CD8-positive, alpha-beta memory T cell (primary cell): ENCODE results near the gene B2M. TPM values are rescaled to one million over a fixed set of nuclear protein-coding genes. Genes with fewer than 3 reads are reported as not detected.
A peak's percentile ranks its signal among the peaks of the same experiment; 100 is the strongest.

Experiments used
- CTCF ChIA-PET: fragments of 350-600 bp; sonication (Branson Sonifier 250); formaldehyde crosslinking; loops from one replicate; lab custom pipeline; 2021; ENCODE audit warnings: antibody characterized with exemption; lab: Charles Lee
- POLR2A ChIA-PET: fragments of 350-600 bp; sonication (Branson Sonifier 250); formaldehyde crosslinking; loops from one replicate; lab custom pipeline; 2021; ENCODE audit warnings: antibody characterized with exemption; lab: Charles Lee
- DNase-seq, 5 donors: peaks; one replicate each; pipeline versions ENCODE4 v3.0.0 to v3.0.0-alpha.2; 2020 to 2022; ENCODE audit warnings: mixed read lengths in 1 of 5
- H3K27ac ChIP-seq: one replicate; pipeline ENCODE4 v1.7.0; 2013; ENCODE audit warnings: low read depth, mild to moderate bottlenecking, low read length, moderate library complexity
- H3K27me3 ChIP-seq: 2 replicates; pipeline ENCODE4 v1.7.0; 2013; ENCODE audit warnings: low read length, mild to moderate bottlenecking; ENCODE audit not compliant: insufficient read depth, poor library complexity, severe bottlenecking
- H3K36me3 ChIP-seq: 2 replicates; pipeline ENCODE4 v1.7.0; 2013; ENCODE audit warnings: mild to moderate bottlenecking, low read length, moderate library complexity; ENCODE audit not compliant: insufficient read depth
- H3K4me1 ChIP-seq: 2 replicates; pipeline ENCODE4 v1.7.0; 2013; ENCODE audit warnings: mild to moderate bottlenecking, low read length, moderate library complexity; ENCODE audit not compliant: insufficient read depth
- H3K4me3 ChIP-seq: 2 replicates; pipeline ENCODE4 v1.7.0; 2013; ENCODE audit warnings: mild to moderate bottlenecking, low read length
- H3K9me3 ChIP-seq: 2 replicates; pipeline ENCODE4 v1.7.0; 2013; ENCODE audit warnings: mild to moderate bottlenecking, low read length
- H3K27ac Mint-ChIP-seq, 8 donors: one replicate each; pipeline ENCODE4 v1.8.0; 2020 to 2021; ENCODE audit warnings: mixed read lengths in 8 of 8, mild to moderate bottlenecking in 6 of 8, inconsistent platforms in 3 of 8, moderate library complexity in 3 of 8
- H3K27me3 Mint-ChIP-seq, 2 donors: one replicate each; pipeline ENCODE4 v1.8.0; 2020 to 2021; ENCODE audit warnings: mixed read lengths in 2 of 2, mild to moderate bottlenecking in 1 of 2, moderate library complexity in 1 of 2
- H3K36me3 Mint-ChIP-seq, 3 donors: one replicate each; pipeline ENCODE4 v1.8.0; 2020 to 2021; ENCODE audit warnings: mixed read lengths in 3 of 3, inconsistent platforms in 1 of 3, mild to moderate bottlenecking in 1 of 3
- H3K4me1 Mint-ChIP-seq, 3 donors: one replicate each; pipeline ENCODE4 v1.8.0; 2020 to 2021; ENCODE audit warnings: mixed read lengths in 3 of 3, inconsistent platforms in 1 of 3, mild to moderate bottlenecking in 1 of 3
- H3K4me3 Mint-ChIP-seq, 7 donors: one replicate each; pipeline ENCODE4 v1.8.0; 2020 to 2021; ENCODE audit warnings: mixed read lengths in 7 of 7, mild to moderate bottlenecking in 6 of 7, moderate library complexity in 4 of 7, inconsistent platforms in 2 of 7
- H3K9me3 Mint-ChIP-seq, 5 donors: one replicate each; pipeline ENCODE4 v1.8.0; 2020 to 2022; ENCODE audit warnings: mixed read lengths in 5 of 5, mild to moderate bottlenecking in 3 of 5, moderate library complexity in 2 of 5, inconsistent platforms in 1 of 5
- polyA plus RNA-seq: library from polyadenylated mRNA; unstranded; fragments of 300-500 nt; fragmentation: Illumina TruSeq; gene quantifications from one replicate; pipeline ENCODE4 v1.2.3, GENCODE V29; 2021
- total RNA-seq, 2 experiments: library from RNA; stranded (reverse); gene quantifications; one replicate each; pipeline ENCODE4 v1.2.3, GENCODE V29; 2021

B2M gene
- total and polyA plus RNA-seq, 3 experiments from 2014 or later, result 4,597 to 38,920 (median 4,837) TPM

DNA sequence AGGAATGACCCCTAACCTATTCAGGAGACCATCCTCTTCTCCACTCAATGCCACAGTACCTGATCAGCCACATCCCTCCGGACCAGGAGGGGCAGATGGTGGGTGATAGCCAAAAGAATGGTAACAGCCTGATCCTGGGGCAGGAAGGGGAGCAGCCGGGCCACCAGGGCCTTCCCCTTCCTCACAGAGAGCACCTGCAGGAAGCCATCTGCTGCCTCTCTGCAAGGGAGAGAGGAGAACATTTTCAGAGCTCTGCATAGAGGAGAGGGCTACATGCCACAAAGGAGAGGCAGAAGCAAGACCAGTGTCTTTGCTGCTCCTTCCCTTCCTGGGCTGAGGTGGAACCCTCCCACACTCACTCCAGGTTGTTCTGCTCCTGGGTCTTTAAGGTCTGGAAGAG lies 42.4 kb upstream of the B2M start:
- Mint-ChIP-seq H3K4me1 (peaks cover 73 to 95% (median 90%) of the 10 kb centered on the region in 3 donors), H3K9me3 (no peaks in the 10 kb centered on the region), H3K4me3 (peak overlapping the region in 1 of 7 donors; percentile 84), H3K27me3 (no peaks in the 10 kb centered on the region), H3K36me3 (peaks cover 7 to 12% (median 12%) of the 10 kb centered on the region in 3 donors), H3K27ac (peak overlapping the region in 7 of 8 donors; percentile 54 to 98 (median 90))
- no peak overlapping the region for H3K27ac ChIP-seq
- no peaks in the 10 kb centered on the region for H3K9me3 ChIP-seq
- ChIA-PET CTCF (interaction anchor here (1.6 to 13.5 kb wide), 3 partner anchors 14 to 63 kb away, joined by 5 to 478 read pairs (median 271); partner anchors contain the start of genes B2M, PATL2 and TRIM69), POLR2A (interaction anchor here (1.1 to 14.4 kb wide), 2 partner anchors 49 to 62 kb away, joined by 5 to 604 read pairs; partner anchors contain the start of genes B2M and PATL2)
- no peak for DNase-seq
- no peaks in the 10 kb centered on the region for H3K36me3 ChIP-seq
- no peak overlapping the region for H3K4me3 ChIP-seq
- H3K27me3 ChIP-seq, result no peaks in the 10 kb centered on the region
- peaks cover 90% of the 10 kb centered on the region for H3K4me1 ChIP-seq

GRCh38 chr15:44670087-44670950 lies 41.0 kb upstream of the B2M start:
- peak overlapping the region in 2 of 7 donors; percentile 3 to 13 for H3K4me3 Mint-ChIP-seq
- ChIA-PET POLR2A (interaction anchor here (0.7 to 14.4 kb wide), 3 partner anchors 18 to 61 kb away, joined by 5 to 604 read pairs (median 9); partner anchors contain the start of genes B2M and PATL2), CTCF (interaction anchor here (1.6 to 13.5 kb wide), 3 partner anchors 13 to 61 kb away, joined by 5 to 478 read pairs (median 271); partner anchors contain the start of genes B2M, PATL2 and TRIM69)
- H3K4me1 Mint-ChIP-seq, result peaks cover 75 to 93% (median 93%) of the 10 kb centered on the region in 3 donors
- H3K4me3 ChIP-seq, result no peak overlapping the region
- peak overlapping the region; percentile 56 to 92 (median 77) for H3K27ac Mint-ChIP-seq
- H3K4me1 ChIP-seq, result peaks cover 88% of the 10 kb centered on the region
- no peaks in the 10 kb centered on the region for H3K36me3 ChIP-seq
- H3K27ac ChIP-seq, result no peak overlapping the region
- H3K9me3 ChIP-seq, result no peaks in the 10 kb centered on the region
- H3K9me3 Mint-ChIP-seq, result peaks cover 0 to 2% (median 0%) of the 10 kb centered on the region in 5 donors
- DNase-seq, result no peak
- H3K27me3 ChIP-seq, result no peaks in the 10 kb centered on the region
- peaks cover 10 to 12% (median 12%) of the 10 kb centered on the region in 3 donors for H3K36me3 Mint-ChIP-seq
- no peaks in the 10 kb centered on the region for H3K27me3 Mint-ChIP-seq

DNA sequence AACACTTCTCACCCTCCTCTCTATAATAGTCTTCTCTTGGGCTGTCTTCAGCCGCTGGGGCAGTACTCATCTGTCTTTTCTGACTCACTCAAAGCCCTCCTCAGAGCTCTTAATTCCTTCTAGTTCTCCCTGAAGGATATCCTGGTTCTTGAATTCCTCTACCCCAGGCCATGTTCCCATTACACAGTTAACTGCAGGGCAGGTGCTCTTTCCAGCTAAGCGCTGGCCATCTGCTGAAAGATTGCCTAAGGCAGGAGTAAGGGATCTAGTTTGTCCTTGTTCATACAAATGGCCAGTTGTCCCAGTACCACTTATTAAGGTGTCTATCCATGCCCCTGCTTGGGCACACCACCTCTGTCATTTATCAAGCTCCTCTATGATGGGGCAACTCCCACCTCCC lies 37.7 kb upstream of the B2M start:
- Histone ChIP-seq H3K9me3 (no peaks in the 10 kb centered on the region), H3K4me3 (no peak overlapping the region), H3K36me3 (no peaks in the 10 kb centered on the region), H3K4me1 (peaks cover 93% of the 10 kb centered on the region), H3K27me3 (no peaks in the 10 kb centered on the region), H3K27ac (no peak overlapping the region)
- ChIA-PET POLR2A (interaction anchor here (0.6 to 14.4 kb wide), 3 partner anchors 9 to 124 kb away, joined by 3 to 604 read pairs (median 5); partner anchors contain the start of genes B2M and PATL2), CTCF (interaction anchor here (0.6 to 9.2 kb wide), 3 partner anchors 9 to 64 kb away, joined by 3 to 102 read pairs (median 8); partner anchors contain the start of genes B2M, PATL2 and SPG11)
- peaks cover 0 to 2% (median 0%) of the 10 kb centered on the region in 5 donors for H3K9me3 Mint-ChIP-seq
- H3K36me3 Mint-ChIP-seq, result peaks cover 9 to 12% (median 9%) of the 10 kb centered on the region in 3 donors
- peaks cover 78 to 95% (median 95%) of the 10 kb centered on the region in 3 donors for H3K4me1 Mint-ChIP-seq
- no peaks in the 10 kb centered on the region for H3K27me3 Mint-ChIP-seq
- H3K27ac Mint-ChIP-seq, result peak overlapping the region in 7 of 8 donors; percentile 45 to 94 (median 61)
- DNase-seq, result no peak
- peak overlapping the region in 5 of 7 donors; percentile 8 to 75 (median 54) for H3K4me3 Mint-ChIP-seq

DNA sequence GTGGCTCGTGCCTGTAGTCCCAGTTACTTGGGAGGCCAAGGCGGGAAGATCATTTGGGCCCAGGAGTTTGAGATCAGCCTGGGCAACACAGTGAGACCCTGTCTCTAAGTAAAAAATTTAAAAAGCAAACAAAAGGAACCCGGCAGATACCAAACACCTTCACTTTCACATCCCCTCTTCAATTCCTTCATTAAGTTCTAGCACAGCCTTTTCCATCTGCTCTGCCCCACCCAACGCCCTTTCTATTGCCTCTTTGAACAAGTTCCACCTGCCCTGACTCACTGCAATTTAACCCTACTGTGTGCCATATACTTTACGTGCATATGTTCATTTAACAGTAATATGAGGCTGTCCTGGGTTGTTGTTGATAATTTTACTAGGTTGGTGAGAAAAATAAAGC lies 35.4 kb upstream of the B2M start:
- ChIA-PET POLR2A (interaction anchor here (0.5 to 14.4 kb wide), 6 partner anchors 9 to 42 kb away, joined by 3 to 604 read pairs (median 12); partner anchors contain the start of genes B2M, PATL2 and SPG11), CTCF (interaction anchor here (1.3 to 9.2 kb wide), 3 partner anchors 11 to 53 kb away, joined by 4 to 102 read pairs (median 5); partner anchors contain the start of gene SPG11)
- H3K27me3 ChIP-seq, result no peaks in the 10 kb centered on the region
- peaks cover 96% of the 10 kb centered on the region for H3K4me1 ChIP-seq
- no peaks in the 10 kb centered on the region for H3K36me3 ChIP-seq
- Mint-ChIP-seq H3K4me3 (peak overlapping the region; percentile 65 to 97 (median 89)), H3K27ac (peak overlapping the region; percentile 92 to 98 (median 96)), H3K4me1 (peaks cover 79 to 95% (median 93%) of the 10 kb centered on the region in 3 donors), H3K36me3 (peaks cover 12 to 21% (median 13%) of the 10 kb centered on the region in 3 donors), H3K9me3 (peaks cover 0 to 10% (median 8%) of the 10 kb centered on the region in 5 donors), H3K27me3 (no peaks in the 10 kb centered on the region)
- H3K27ac ChIP-seq, result no peak overlapping the region
- no peaks in the 10 kb centered on the region for H3K9me3 ChIP-seq
- DNase-seq, result no peak
- H3K4me3 ChIP-seq, result peak overlapping the region; percentile 48

- peak overlapping the region; percentile 48 for H3K4me3 ChIP-seq
- peaks cover 82 to 95% (median 93%) of the 10 kb centered on the region in 3 donors for H3K4me1 Mint-ChIP-seq
- H3K27me3 Mint-ChIP-seq, result no peaks in the 10 kb centered on the region
- no peak for DNase-seq
- peaks cover 96% of the 10 kb centered on the region for H3K4me1 ChIP-seq
- H3K9me3 Mint-ChIP-seq, result peaks cover 0 to 16% (median 13%) of the 10 kb centered on the region in 5 donors
- H3K27ac ChIP-seq, result peak overlapping the region; percentile 15
- H3K36me3 ChIP-seq, result no peaks in the 10 kb centered on the region
- H3K27me3 ChIP-seq, result no peaks in the 10 kb centered on the region
- H3K4me3 Mint-ChIP-seq, result peak overlapping the region; percentile 65 to 97 (median 89)
- H3K9me3 ChIP-seq, result no peaks in the 10 kb centered on the region
- H3K27ac Mint-ChIP-seq, result peak overlapping the region; percentile 92 to 98 (median 96)
- peaks cover 12 to 26% (median 17%) of the 10 kb centered on the region in 3 donors for H3K36me3 Mint-ChIP-seq
- POLR2A ChIA-PET, result interaction anchor here (0.5 to 3.0 kb wide), 13 partner anchors 10 to 104 kb away, joined by 3 to 37 read pairs (median 7); partner anchors contain the start of genes B2M, PATL2, SPG11 and TRIM69
- CTCF ChIA-PET, result interaction anchor here (1.1 to 9.2 kb wide), 9 partner anchors 10 to 44 kb away, joined by 3 to 102 read pairs (median 5); partner anchors contain the start of genes B2M, PATL2 and SPG11
These were observed 34.6 kb upstream of the B2M start for GRCh38 chr15:44676676-44677075.

GRCh38 chr15:44682211-44682610 lies 29.1 kb upstream of the B2M start:
- Histone ChIP-seq H3K4me1 (peaks cover 72% of the 10 kb centered on the region), H3K36me3 (no peaks in the 10 kb centered on the region), H3K27ac (peak overlapping the region; percentile 70), H3K9me3 (peaks cover 12% of the 10 kb centered on the region), H3K4me3 (peak overlapping the region; percentile 3), H3K27me3 (no peaks in the 10 kb centered on the region)
- peaks cover 14 to 59% (median 46%) of the 10 kb centered on the region in 3 donors for H3K36me3 Mint-ChIP-seq
- H3K4me3 Mint-ChIP-seq, result peak overlapping the region in 6 of 7 donors; percentile 62 to 75 (median 72)
- POLR2A ChIA-PET, result interaction anchor here (0.7 to 6.9 kb wide), 8 partner anchors 9 to 54 kb away, joined by 3 to 48 read pairs (median 4); partner anchors contain the start of genes B2M, PATL2, SPG11 and TRIM69
- peaks cover 88 to 97% (median 96%) of the 10 kb centered on the region in 3 donors for H3K4me1 Mint-ChIP-seq
- CTCF ChIA-PET, result interaction anchor here (1.0 to 7.0 kb wide), 9 partner anchors 8 to 104 kb away, joined by 3 to 85 read pairs (median 4); partner anchors contain the start of genes B2M, PATL2 and SPG11
- H3K27me3 Mint-ChIP-seq, result peaks cover 0 to 2% of the 10 kb centered on the region in 2 donors
- no peak for DNase-seq
- peaks cover 5 to 68% (median 55%) of the 10 kb centered on the region in 5 donors for H3K9me3 Mint-ChIP-seq
- H3K27ac Mint-ChIP-seq, result peak overlapping the region; percentile 84 to 97 (median 90)
